ENCODE measurements around the gene CD86.
"Not testable (repeated sequence)": the region's sequence is repeated elsewhere in the genome, so short reads cannot be mapped to it uniquely, and the experiment has no call there.

The CD86 gene

GRCh38 chr3:122164983-122165382 is 109.8 kb downstream of the CD86 start:
- not testable (repeated sequence) for DNase-seq

- DNase-seq, result no peak
Measured at GRCh38 chr3:122167630-122168029, 112.5 kb downstream of the CD86 start.

- no peak for DNase-seq
Measured at GRCh38 chr3:122168044-122168443, 112.9 kb downstream of the CD86 start.

- peak; percentile 37 for DNase-seq
Measured at GRCh38 chr3:122169911-122170310, 114.7 kb downstream of the CD86 start.

Measured in EL (cell line).